GM18951 (cell line): Measurements from ENCODE around the gene NR2F2.

Experiments used
- POLR2A ChIP-seq: IDR thresholded peaks from 4 replicates; pipeline ENCODE4 v1.6.1; 2011; ENCODE audit warnings: mild to moderate bottlenecking; ENCODE audit not compliant: insufficient read length, insufficient read depth; ENCODE audit errors: extremely low read depth
- in situ Hi-C: fragments of 300-500 bp; cut with MboI; formaldehyde crosslinking; loops from one replicate; pipeline ENCODE4 v1.12.0; 2022; ENCODE audit warnings: low sequenced_read_pairs, mixed read lengths, inconsistent platforms; ENCODE audit not compliant: unreplicated experiment

The NR2F2 gene

GRCh38 chr15:96345560-96346399 is 15.3 kb downstream of the NR2F2 start:
- no peak for TF ChIP-seq POLR2A
- in situ Hi-C loops, result loop anchor here (10.0 to 25.0 kb wide), 3 partner anchors 308 to 1083 kb away; no protein-coding TSS in a partner anchor

- in situ Hi-C loops, result loop anchor here (10.0 to 25.0 kb wide), 3 partner anchors 309 to 1084 kb away; no protein-coding TSS in a partner anchor
Observed at GRCh38 chr15:96346409-96346970, 16.0 kb downstream of the NR2F2 start.

GRCh38 chr15:96347181-96348111 is 16.9 kb downstream of the NR2F2 start:
- TF ChIP-seq POLR2A, result no peak
- in situ Hi-C loops, result loop anchor here (10.0 to 25.0 kb wide), 3 partner anchors 310 to 1085 kb away; no protein-coding TSS in a partner anchor

More at GRCh38 chr15:96346409-96346970, 16.0 kb downstream of the NR2F2 start:
- TF ChIP-seq POLR2A, result no peak

GRCh38 chr15:96348112-96349027 is 17.9 kb downstream of the NR2F2 start:
- in situ Hi-C loops, result loop anchor here (10.0 to 25.0 kb wide), 3 partner anchors 311 to 1086 kb away; no protein-coding TSS in a partner anchor
- no peak for TF ChIP-seq POLR2A

GRCh38 chr15:96349034-96349856 is 18.7 kb downstream of the NR2F2 start:
- in situ Hi-C loops, result loop anchor here (10.0 to 25.0 kb wide), 3 partner anchors 312 to 1087 kb away; no protein-coding TSS in a partner anchor
- no peak for TF ChIP-seq POLR2A

GRCh38 chr15:96349857-96350720 is 19.6 kb downstream of the NR2F2 start:
- in situ Hi-C loops, result loop anchor here (10.0 to 25.0 kb wide), 3 partner anchors 313 to 1088 kb away; no protein-coding TSS in a partner anchor
- TF ChIP-seq POLR2A, result no peak

- in situ Hi-C loops, result no loop called here
- TF ChIP-seq POLR2A, result no peak
Observed at GRCh38 chr15:96350934-96351724, 20.6 kb downstream of the NR2F2 start.

GRCh38 chr15:96351761-96352603 is 21.5 kb downstream of the NR2F2 start:
- TF ChIP-seq POLR2A, result no peak
- in situ Hi-C loops, result no loop called here
